ENCODE measurements around the gene KDM1B. TPM values are rescaled to one million over a fixed set of nuclear protein-coding genes. Genes with fewer than 3 reads are reported as not detected.

The KDM1B gene
- total and polyA plus RNA-seq, 9 of the 15 experiments (the other 6 are each of a cell fraction or from before 2014, with no cell fraction given): 1.4 to 58.9 (median 36.3) TPM

DNA sequence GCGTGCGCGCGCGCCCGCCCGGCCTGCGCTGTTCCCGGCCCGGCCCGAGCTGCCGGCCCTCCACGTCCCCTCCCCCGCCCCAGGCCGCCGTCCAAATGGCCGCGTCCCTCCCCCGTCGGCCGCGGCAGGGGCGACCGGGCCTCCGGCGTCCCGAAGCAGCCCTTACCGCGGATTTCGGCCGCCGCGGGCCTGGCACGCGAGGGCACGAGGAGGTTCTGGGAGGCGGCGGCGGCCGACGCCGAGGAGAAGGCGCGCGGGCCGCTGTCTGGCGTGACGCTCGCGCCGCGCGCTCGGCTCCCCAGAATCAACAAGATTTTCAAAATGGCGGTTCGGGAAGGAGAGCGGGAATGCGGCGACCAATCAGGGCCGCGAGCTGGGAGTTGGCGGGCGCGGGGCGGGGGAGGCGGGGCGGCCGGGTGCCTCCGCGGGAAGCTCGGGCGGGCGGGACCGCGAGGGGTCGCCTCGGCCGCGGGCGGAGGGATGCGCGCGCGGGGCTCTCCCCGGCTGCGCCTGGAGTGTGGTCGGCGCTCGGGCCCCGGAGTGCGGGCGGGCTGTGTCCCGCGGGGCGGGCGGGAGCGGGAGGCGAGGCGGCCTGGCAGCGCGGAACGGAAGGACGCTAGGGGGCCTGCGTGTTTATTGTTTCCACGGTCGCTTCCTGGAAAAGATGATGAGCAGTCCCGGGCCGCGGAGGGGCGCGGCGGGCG, 109.1 kb downstream of the KDM1B start, which contains the start of gene DEK (continued):
- TF ChIP-seq, protein P1, sequence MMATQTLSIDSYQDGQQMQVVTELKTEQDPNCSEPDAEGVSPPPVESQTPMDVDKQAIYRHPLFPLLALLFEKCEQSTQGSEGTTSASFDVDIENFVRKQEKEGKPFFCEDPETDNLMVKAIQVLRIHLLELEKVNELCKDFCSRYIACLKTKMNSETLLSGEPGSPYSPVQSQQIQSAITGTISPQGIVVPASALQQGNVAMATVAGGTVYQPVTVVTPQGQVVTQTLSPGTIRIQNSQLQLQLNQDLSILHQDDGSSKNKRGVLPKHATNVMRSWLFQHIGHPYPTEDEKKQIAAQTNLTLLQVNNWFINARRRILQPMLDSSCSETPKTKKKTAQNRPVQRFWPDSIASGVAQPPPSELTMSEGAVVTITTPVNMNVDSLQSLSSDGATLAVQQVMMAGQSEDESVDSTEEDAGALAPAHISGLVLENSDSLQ (IDR thresholded peaks at IDR 0.05): no peak; the same call in 1 of the 2 replicates
- TF ChIP-seq NFYB (IDR thresholded peaks at IDR 0.05; ENCODE audit: extremely low read depth, insufficient read length) (peak; percentile 43), CHD4 (IDR thresholded peaks at IDR 0.05; ENCODE audit: insufficient read depth, insufficient replicate concordance, low read depth, low read length, poor library complexity, severe bottlenecking) (no peak), ILK (tag; IDR thresholded peaks at IDR 0.05; ENCODE audit: borderline replicate concordance, low read depth) (no peak), XRCC3 (IDR thresholded peaks at IDR 0.05) (no peak), STAT5A (IDR thresholded peaks at IDR 0.05; ENCODE audit: borderline replicate concordance, low read length) (no peak; the same call in 1 of the 2 replicates), NUFIP1 (IDR thresholded peaks at IDR 0.05; ENCODE audit: partially characterized antibody) (no peak), MECOM (CRISPR knock-in tag; IDR thresholded peaks at IDR 0.05) (no peak), HDAC1 (IDR thresholded peaks at IDR 0.05) (no peak), DMBX1 (CRISPR knock-in tag; IDR thresholded peaks at IDR 0.05; ENCODE audit: borderline replicate concordance) (no peak; the same call in 1 of the 2 replicates), NFE2L1 (tag; IDR thresholded peaks at IDR 0.05; ENCODE audit: borderline replicate concordance, low read depth) (no peak), NR3C1 (CRISPR knock-in tag; IDR thresholded peaks at IDR 0.05) (no peak), SPI1 (IDR thresholded peaks at IDR 0.05; ENCODE audit: borderline replicate concordance, low read depth, low read length) (no peak), KAT7 (CRISPR knock-in tag; IDR thresholded peaks at IDR 0.05; ENCODE audit: borderline replicate concordance) (no peak; the same call in 1 of the 2 replicates), ZNF263 (CRISPR knock-in tag; IDR thresholded peaks at IDR 0.05; ENCODE audit: borderline replicate concordance) (no peak)
- TF ChIP-seq, protein P2, sequence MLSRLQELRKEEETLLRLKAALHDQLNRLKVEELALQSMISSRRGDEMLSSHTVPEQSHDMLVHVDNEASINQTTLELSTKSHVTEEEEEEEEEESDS (CRISPR knock-in tag; IDR thresholded peaks at IDR 0.05): no peak
- TF ChIP-seq, protein P3, sequence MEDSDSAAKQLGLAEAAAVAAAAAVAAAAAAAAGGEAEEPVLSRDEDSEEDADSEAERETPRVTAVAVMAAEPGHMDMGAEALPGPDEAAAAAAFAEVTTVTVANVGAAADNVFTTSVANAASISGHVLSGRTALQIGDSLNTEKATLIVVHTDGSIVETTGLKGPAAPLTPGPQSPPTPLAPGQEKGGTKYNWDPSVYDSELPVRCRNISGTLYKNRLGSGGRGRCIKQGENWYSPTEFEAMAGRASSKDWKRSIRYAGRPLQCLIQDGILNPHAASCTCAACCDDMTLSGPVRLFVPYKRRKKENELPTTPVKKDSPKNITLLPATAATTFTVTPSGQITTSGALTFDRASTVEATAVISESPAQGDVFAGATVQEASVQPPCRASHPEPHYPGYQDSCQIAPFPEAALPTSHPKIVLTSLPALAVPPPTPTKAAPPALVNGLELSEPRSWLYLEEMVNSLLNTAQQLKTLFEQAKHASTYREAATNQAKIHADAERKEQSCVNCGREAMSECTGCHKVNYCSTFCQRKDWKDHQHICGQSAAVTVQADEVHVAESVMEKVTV (CRISPR knock-in tag; IDR thresholded peaks at IDR 0.05): 0 out of 2 replicates have a peak, but pooled peaks have one; percentile 32
- TF ChIP-seq, protein P4, sequence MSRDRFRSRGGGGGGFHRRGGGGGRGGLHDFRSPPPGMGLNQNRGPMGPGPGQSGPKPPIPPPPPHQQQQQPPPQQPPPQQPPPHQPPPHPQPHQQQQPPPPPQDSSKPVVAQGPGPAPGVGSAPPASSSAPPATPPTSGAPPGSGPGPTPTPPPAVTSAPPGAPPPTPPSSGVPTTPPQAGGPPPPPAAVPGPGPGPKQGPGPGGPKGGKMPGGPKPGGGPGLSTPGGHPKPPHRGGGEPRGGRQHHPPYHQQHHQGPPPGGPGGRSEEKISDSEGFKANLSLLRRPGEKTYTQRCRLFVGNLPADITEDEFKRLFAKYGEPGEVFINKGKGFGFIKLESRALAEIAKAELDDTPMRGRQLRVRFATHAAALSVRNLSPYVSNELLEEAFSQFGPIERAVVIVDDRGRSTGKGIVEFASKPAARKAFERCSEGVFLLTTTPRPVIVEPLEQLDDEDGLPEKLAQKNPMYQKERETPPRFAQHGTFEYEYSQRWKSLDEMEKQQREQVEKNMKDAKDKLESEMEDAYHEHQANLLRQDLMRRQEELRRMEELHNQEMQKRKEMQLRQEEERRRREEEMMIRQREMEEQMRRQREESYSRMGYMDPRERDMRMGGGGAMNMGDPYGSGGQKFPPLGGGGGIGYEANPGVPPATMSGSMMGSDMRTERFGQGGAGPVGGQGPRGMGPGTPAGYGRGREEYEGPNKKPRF (IDR thresholded peaks at IDR 0.05; ENCODE audit: low read depth, low read length): no peak
- TF ChIP-seq, protein P5, sequence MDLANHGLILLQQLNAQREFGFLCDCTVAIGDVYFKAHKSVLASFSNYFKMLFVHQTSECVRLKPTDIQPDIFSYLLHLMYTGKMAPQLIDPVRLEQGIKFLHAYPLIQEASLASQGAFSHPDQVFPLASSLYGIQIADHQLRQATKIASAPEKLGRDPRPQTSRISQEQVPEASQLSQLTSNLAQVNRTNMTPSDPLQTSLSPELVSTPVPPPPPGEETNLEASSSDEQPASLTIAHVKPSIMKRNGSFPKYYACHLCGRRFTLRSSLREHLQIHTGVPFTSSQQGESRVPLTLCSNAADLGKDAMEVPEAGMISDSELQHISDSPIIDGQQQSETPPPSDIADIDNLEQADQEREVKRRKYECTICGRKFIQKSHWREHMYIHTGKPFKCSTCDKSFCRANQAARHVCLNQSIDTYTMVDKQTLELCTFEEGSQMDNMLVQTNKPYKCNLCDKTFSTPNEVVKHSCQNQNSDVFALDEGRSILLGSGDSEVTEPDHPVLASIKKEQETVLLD (IDR thresholded peaks at IDR 0.05): no peak

Measured in K562 (cell line).